CD14-positive monocyte (primary cell): ENCODE results near the gene LMAN1. TPM values are rescaled to one million over a fixed set of nuclear protein-coding genes. Genes with fewer than 3 reads are reported as not detected.
A peak's percentile ranks its signal among the peaks of the same experiment; 100 is the strongest.

Experiments
- DNase-seq, 3 donors: peaks; one replicate each; pipeline ENCODE4 v3.0.0-alpha.2; 2011 to 2022
- H2AFZ ChIP-seq: 2 replicates; pipeline ENCODE4 v1.6.0; 2012; ENCODE audit warnings: mild to moderate bottlenecking, low read depth, low read length, inconsistent platforms; ENCODE audit not compliant: insufficient read depth, poor library complexity, severe bottlenecking
- H3K27ac ChIP-seq, 2 donors: 1 replicate in 1 of 2; 2 replicates in 1 of 2; pipeline ENCODE4 v1.5.1; 2012 to 2013; ENCODE audit warnings: low read length in 2 of 2, control low read depth in 1 of 2, inconsistent platforms in 1 of 2, low read depth in 1 of 2, mild to moderate bottlenecking in 1 of 2
- H3K27me3 ChIP-seq, 2 donors: one replicate each; pipeline versions ENCODE4 v1.6.0 to v1.6.1; 2011 to 2013; ENCODE audit warnings: low read length in 2 of 2; ENCODE audit not compliant: control insufficient read depth in 2 of 2, insufficient read depth in 2 of 2
- H3K36me3 ChIP-seq, 2 donors: replicated peaks in 1 of 2; 1 replicate in 1 of 2; 2 replicates in 1 of 2; pipeline versions ENCODE4 v1.5.1 to v1.6.1; 2012 to 2013; ENCODE audit warnings: low read length in 2 of 2, control low read depth in 1 of 2, inconsistent platforms in 1 of 2, mild to moderate bottlenecking in 1 of 2; ENCODE audit not compliant: insufficient read depth in 2 of 2, control insufficient read depth in 1 of 2
- H3K4me1 ChIP-seq, 2 donors: 1 replicate in 1 of 2; 2 replicates in 1 of 2; pipeline versions ENCODE4 v1.5.1 to v1.6.1; 2012 to 2013; ENCODE audit warnings: low read length in 2 of 2, control low read depth in 1 of 2, inconsistent platforms in 1 of 2, mild to moderate bottlenecking in 1 of 2, moderate library complexity in 1 of 2; ENCODE audit not compliant: insufficient read depth in 2 of 2, control insufficient read depth in 1 of 2
- H3K4me2 ChIP-seq: replicated peaks from 2 replicates; pipeline ENCODE3; 2012; ENCODE audit warnings: low read length, moderate library complexity, mild to moderate bottlenecking; ENCODE audit not compliant: poor library complexity, severe bottlenecking; ENCODE audit errors: extremely low read depth
- H3K4me3 ChIP-seq, 3 experiments: fragments of 200-600 bp in 1 of 3; sonication (generic) in 1 of 3; replicated peaks in 1 of 3; 1 replicate in 2 of 3; 2 replicates in 1 of 3; pipeline ENCODE4 v1.5.1; 2011 to 2013; ENCODE audit warnings: low read length in 3 of 3, mild to moderate bottlenecking in 3 of 3, control low read depth in 2 of 3, low read depth in 2 of 3, inconsistent platforms in 1 of 3, moderate library complexity in 1 of 3
- H3K79me2 ChIP-seq: 2 replicates; pipeline ENCODE4 v1.6.0; 2012; ENCODE audit warnings: mild to moderate bottlenecking, control low read depth, inconsistent platforms, low read length, moderate library complexity; ENCODE audit not compliant: insufficient read depth
- H3K9ac ChIP-seq: 2 replicates; pipeline ENCODE4 v1.6.0; 2017; ENCODE audit warnings: low read length, mild to moderate bottlenecking; ENCODE audit not compliant: insufficient read depth, poor library complexity, severe bottlenecking
- H3K9me3 ChIP-seq, 2 donors: replicated peaks in 1 of 2; 1 replicate in 1 of 2; 2 replicates in 1 of 2; pipeline versions ENCODE4 v1.5.1 to v1.6.1; 2012 to 2013; ENCODE audit warnings: low read length in 2 of 2, control low read depth in 1 of 2; ENCODE audit not compliant: control insufficient read depth in 1 of 2, insufficient read depth in 1 of 2
- H4K20me1 ChIP-seq: 2 replicates; pipeline ENCODE4 v1.6.0; 2012; ENCODE audit warnings: mild to moderate bottlenecking, low read length, control low read depth, moderate library complexity; ENCODE audit not compliant: insufficient read depth
- H3K27ac Mint-ChIP-seq, 7 donors: one replicate each; pipeline ENCODE4 v1.8.0; 2020; ENCODE audit warnings: mild to moderate bottlenecking in 7 of 7, mixed read lengths in 7 of 7, moderate library complexity in 6 of 7, inconsistent platforms in 2 of 7
- H3K27me3 Mint-ChIP-seq, 3 donors: one replicate each; pipeline ENCODE4 v1.8.0; 2021 to 2022; ENCODE audit warnings: low read depth in 3 of 3, mild to moderate bottlenecking in 3 of 3, mixed read lengths in 3 of 3, moderate library complexity in 3 of 3, inconsistent platforms in 1 of 3
- H3K36me3 Mint-ChIP-seq, 2 donors: one replicate each; pipeline ENCODE4 v1.8.0; 2020; ENCODE audit warnings: mixed read lengths in 2 of 2, inconsistent platforms in 1 of 2, mild to moderate bottlenecking in 1 of 2
- H3K4me1 Mint-ChIP-seq: one replicate; pipeline ENCODE4 v1.8.0; 2020; ENCODE audit warnings: mild to moderate bottlenecking, mixed read lengths
- H3K4me3 Mint-ChIP-seq, 2 donors: one replicate each; pipeline ENCODE4 v1.8.0; 2020; ENCODE audit warnings: mild to moderate bottlenecking in 2 of 2, mixed read lengths in 2 of 2, moderate library complexity in 1 of 2
- H3K9me3 Mint-ChIP-seq, 7 donors: one replicate each; pipeline ENCODE4 v1.8.0; 2020 to 2022; ENCODE audit warnings: mixed read lengths in 7 of 7, mild to moderate bottlenecking in 6 of 7, moderate library complexity in 6 of 7, inconsistent platforms in 2 of 7
- WGBS: methylation state at CpG from one replicate; pipeline ENCODE4 v1.1.5; 2013; ENCODE audit warnings: missing lambda C conversion rate; ENCODE audit not compliant: insufficient coverage; 5-methylcytosine and 5-hydroxymethylcytosine counted together
- intact Hi-C, 2 donors: fragments of 100-400 bp; cut with micrococcal nuclease; formaldehyde crosslinking; loops; one replicate each; pipeline versions ENCODE4 v1.15.0 to v1.15.1; 2023
- polyA plus RNA-seq, 3 donors: library from polyadenylated mRNA; depleted of rRNA in 1 of 3; unstranded in 2 of 3; stranded (reverse) in 1 of 3; fragments of 300-500 nt in 2 of 3; fragments of >200 nt in 1 of 3; fragmentation: Illumina TruSeq in 2 of 3; gene quantifications; 1 replicate in 2 of 3; 2 replicates in 1 of 3; pipeline ENCODE4 v1.2.3, GENCODE V29; 2012 to 2021
- TF ChIP-seq, protein P1 (sequence below): fragments of 200-600 bp; IDR thresholded peaks from one replicate; pipeline ENCODE4 v1.8.0; 2022; ENCODE audit warnings: antibody characterized with exemption, mild to moderate bottlenecking

The LMAN1 gene
- polyA plus RNA-seq, 3 donors, result 4.7 to 10.9 (median 7.6) TPM

DNA sequence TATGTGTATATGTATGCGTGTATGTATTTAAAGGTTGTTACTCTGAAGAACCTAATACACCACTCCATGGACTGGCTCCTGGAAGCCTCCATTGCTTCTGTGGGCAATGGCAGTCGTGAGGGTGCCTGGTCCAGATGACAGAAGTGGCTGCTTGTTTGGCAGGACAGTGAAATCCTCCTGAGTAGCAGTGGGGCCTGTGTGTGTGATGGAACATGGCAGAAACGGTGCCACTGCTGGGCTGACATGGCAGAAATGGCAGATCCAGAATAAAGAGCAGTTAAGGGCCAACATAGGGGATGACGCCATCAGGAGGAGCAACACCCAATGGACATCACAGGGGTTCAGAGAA lies 34.5 kb downstream of the LMAN1 start:
- H3K27me3 ChIP-seq, result no peaks in the 10 kb centered on the region
- Mint-ChIP-seq H3K9me3 (peaks cover 0 to 2% (median 0%) of the 10 kb centered on the region in 7 donors), H3K27me3 (peaks cover 0 to 1% (median 0%) of the 10 kb centered on the region in 3 donors), H3K4me3 (no peak overlapping the region), H3K27ac (peak overlapping the region in 2 of 7 donors; percentile 18 to 55), H3K36me3 (peaks cover 19 to 23% of the 10 kb centered on the region in 2 donors), H3K4me1 (no peaks in the 10 kb centered on the region)
- no peak overlapping the region for H3K27ac ChIP-seq
- no peaks in the 10 kb centered on the region for H4K20me1 ChIP-seq
- H3K9ac ChIP-seq, result no peak overlapping the region
- no peak overlapping the region for H3K4me2 ChIP-seq
- no peaks in the 10 kb centered on the region for H3K9me3 ChIP-seq
- H3K4me3 ChIP-seq, result no peak overlapping the region
- TF ChIP-seq, protein P1, sequence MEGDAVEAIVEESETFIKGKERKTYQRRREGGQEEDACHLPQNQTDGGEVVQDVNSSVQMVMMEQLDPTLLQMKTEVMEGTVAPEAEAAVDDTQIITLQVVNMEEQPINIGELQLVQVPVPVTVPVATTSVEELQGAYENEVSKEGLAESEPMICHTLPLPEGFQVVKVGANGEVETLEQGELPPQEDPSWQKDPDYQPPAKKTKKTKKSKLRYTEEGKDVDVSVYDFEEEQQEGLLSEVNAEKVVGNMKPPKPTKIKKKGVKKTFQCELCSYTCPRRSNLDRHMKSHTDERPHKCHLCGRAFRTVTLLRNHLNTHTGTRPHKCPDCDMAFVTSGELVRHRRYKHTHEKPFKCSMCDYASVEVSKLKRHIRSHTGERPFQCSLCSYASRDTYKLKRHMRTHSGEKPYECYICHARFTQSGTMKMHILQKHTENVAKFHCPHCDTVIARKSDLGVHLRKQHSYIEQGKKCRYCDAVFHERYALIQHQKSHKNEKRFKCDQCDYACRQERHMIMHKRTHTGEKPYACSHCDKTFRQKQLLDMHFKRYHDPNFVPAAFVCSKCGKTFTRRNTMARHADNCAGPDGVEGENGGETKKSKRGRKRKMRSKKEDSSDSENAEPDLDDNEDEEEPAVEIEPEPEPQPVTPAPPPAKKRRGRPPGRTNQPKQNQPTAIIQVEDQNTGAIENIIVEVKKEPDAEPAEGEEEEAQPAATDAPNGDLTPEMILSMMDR, result no peak
- no peaks in the 10 kb centered on the region for H3K4me1 ChIP-seq
- peaks cover 2 to 18% of the 10 kb centered on the region in 2 donors for H3K36me3 ChIP-seq
- DNase-seq, result no peak
- intact Hi-C loops, result no loop called here
- H3K79me2 ChIP-seq, result no peaks in the 10 kb centered on the region
- 81% methylated on average over 2 of the region's 4 CpGs for WGBS
- H2AFZ ChIP-seq, result no peak overlapping the region

DNA sequence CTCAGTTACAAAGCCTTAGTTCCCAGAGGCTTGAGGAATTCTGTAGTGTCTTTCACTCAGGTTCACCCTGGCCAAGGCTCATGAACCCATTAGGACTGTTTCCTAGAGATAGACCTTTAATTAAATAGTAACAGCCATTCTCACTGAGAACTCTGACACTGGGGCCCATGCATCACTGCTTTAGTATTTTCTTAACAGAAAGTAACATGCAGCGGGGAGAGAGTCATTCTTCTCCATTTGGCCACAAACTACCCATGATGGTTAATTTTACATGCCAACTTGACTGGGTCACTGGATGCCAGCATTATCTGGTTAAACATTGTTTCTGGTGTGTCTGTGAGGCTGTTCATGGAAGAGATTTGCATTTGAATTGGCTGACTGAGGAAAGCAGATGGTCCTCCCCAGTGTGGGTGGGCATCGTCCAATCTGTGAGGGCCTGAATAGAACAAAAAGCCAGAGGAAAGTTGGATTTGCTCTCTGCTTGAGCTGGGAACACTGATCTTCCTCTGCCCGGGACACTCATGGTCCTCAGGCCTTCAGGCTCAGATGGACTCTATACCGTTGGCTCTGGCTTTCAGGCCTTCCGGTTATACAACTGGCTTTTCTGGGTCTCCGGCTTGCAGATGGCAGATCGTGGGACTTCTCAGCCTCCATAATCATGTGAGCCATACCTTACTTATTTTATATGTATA lies 35.0 kb downstream of the LMAN1 start:
- H3K4me2 ChIP-seq, result no peak overlapping the region

More for the DNA sequence above, 35.0 kb downstream of the LMAN1 start:
- intact Hi-C loops, result no loop called here
- Histone ChIP-seq H3K79me2 (no peaks in the 10 kb centered on the region), H2AFZ (no peak overlapping the region), H3K9me3 (no peaks in the 10 kb centered on the region), H3K9ac (no peak overlapping the region), H3K36me3 (peaks cover 2 to 13% of the 10 kb centered on the region in 2 donors), H4K20me1 (no peaks in the 10 kb centered on the region), H3K27me3 (peaks cover 0 to 3% of the 10 kb centered on the region in 2 donors), H3K4me1 (no peaks in the 10 kb centered on the region), H3K4me3 (no peak overlapping the region), H3K27ac (no peak overlapping the region)
- Mint-ChIP-seq H3K9me3 (peaks cover 0 to 2% (median 0%) of the 10 kb centered on the region in 7 donors), H3K4me1 (no peaks in the 10 kb centered on the region), H3K27ac (no peak overlapping the region), H3K4me3 (no peak overlapping the region), H3K36me3 (peaks cover 18 to 23% of the 10 kb centered on the region in 2 donors), H3K27me3 (peaks cover 0 to 3% (median 3%) of the 10 kb centered on the region in 3 donors)
- 98% methylated on average over 4 of the region's 7 CpGs for WGBS
- TF ChIP-seq, protein P1, result no peak
- DNase-seq, result no peak
